H1 (cell line): Measurements from ENCODE around the gene BPGM. TPM values are rescaled to one million over a fixed set of nuclear protein-coding genes. Genes with fewer than 3 reads are reported as not detected.

Source experiments
- BACH1 ChIP-seq: IDR thresholded peaks from 2 replicates; pipeline ENCODE4 v1.6.1; 2012; ENCODE audit warnings: low read length, improper control_type of control experiment
- BRCA1 ChIP-seq: IDR thresholded peaks from 2 replicates; pipeline ENCODE4 v1.6.1; 2012; ENCODE audit warnings: low read depth, low read length, improper control_type of control experiment
- KDM1A ChIP-seq: fragments of 200-600, 300-600 bp; sonication (generic); IDR thresholded peaks from 2 replicates; pipeline ENCODE4 v1.7.1; 2016; ENCODE audit warnings: mild to moderate bottlenecking, low read length, borderline replicate concordance
- PHF8 ChIP-seq: fragments of 200-600 bp; sonication (generic); conservative IDR thresholded peaks from 2 replicates; pipeline ENCODE4 v1.7.1; 2012; ENCODE audit warnings: low read depth, mild to moderate bottlenecking, inconsistent platforms, low read length, moderate library complexity
- SP2 ChIP-seq: IDR thresholded peaks from 2 replicates; pipeline ENCODE4 v1.6.1; 2012; ENCODE audit warnings: mild to moderate bottlenecking, low read length, inconsistent platforms
- SUZ12 ChIP-seq: fragments of 200-600 bp; sonication (generic); IDR thresholded peaks from 2 replicates; pipeline ENCODE4 v1.6.1; 2012; ENCODE audit warnings: mild to moderate bottlenecking, inconsistent platforms, low read length, moderate library complexity, mixed read lengths
- polyA plus RNA-seq, 7 experiments: library from polyadenylated mRNA; depleted of rRNA in 3 of 7; stranded (reverse) in 5 of 7; unstranded in 2 of 7; fragments of >200 nt in 5 of 7; fragments of 200-250 nt in 2 of 7; gene quantifications; 1 replicate in 5 of 7; 2 replicates in 1 of 7; 4 replicates in 1 of 7; pipeline versions ENCODE4 v1.2.1 to v1.2.3, GENCODE V29; 2011 to 2013; ENCODE audit warnings: missing spikeins in 2 of 7, mixed read lengths in 2 of 7
- total RNA-seq: library from RNA; stranded (reverse); fragmentation: NEBNext Ultra II Directional; extraction: Animal tissue kit (Norgen Biotek cat#: 25700); gene quantifications from 2 replicates; pipeline ENCODE4 v1.2.1, GENCODE V29; 2021
- TF ChIP-seq, protein P1 (sequence below): IDR thresholded peaks from 2 replicates; pipeline ENCODE4 v1.6.1; 2012; ENCODE audit warnings: inconsistent platforms
- TF ChIP-seq, protein P2 (sequence below): IDR thresholded peaks from 2 replicates; pipeline ENCODE4 v1.6.1; 2012; ENCODE audit warnings: low read length, inconsistent platforms
- TF ChIP-seq, protein P3 (sequence below), 3 experiments: IDR thresholded peaks; 1 replicate in 2 of 3; 2 replicates in 1 of 3; pipeline versions ENCODE4 v1.5.1 to v1.6.1; 2011; ENCODE audit warnings: low read length in 3 of 3, mild to moderate bottlenecking in 3 of 3, inconsistent platforms in 2 of 3, low read depth in 1 of 3, moderate library complexity in 1 of 3; ENCODE audit not compliant: insufficient read depth in 1 of 3; ENCODE audit errors: control extremely low read depth in 1 of 3

The BPGM gene
- total and polyA plus RNA-seq, 2 of the 8 experiments (the other 6 are each of a cell fraction or from before 2014, with no cell fraction given): 9.7 to 15.3 TPM

GRCh38 chr7:134697205-134697886 is 50.7 kb downstream of the BPGM start (continued):
- no peak for TF ChIP-seq BACH1
- TF ChIP-seq, protein P1, sequence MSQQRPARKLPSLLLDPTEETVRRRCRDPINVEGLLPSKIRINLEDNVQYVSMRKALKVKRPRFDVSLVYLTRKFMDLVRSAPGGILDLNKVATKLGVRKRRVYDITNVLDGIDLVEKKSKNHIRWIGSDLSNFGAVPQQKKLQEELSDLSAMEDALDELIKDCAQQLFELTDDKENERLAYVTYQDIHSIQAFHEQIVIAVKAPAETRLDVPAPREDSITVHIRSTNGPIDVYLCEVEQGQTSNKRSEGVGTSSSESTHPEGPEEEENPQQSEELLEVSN: no peak
- no peak for TF ChIP-seq PHF8
- TF ChIP-seq, protein P2, sequence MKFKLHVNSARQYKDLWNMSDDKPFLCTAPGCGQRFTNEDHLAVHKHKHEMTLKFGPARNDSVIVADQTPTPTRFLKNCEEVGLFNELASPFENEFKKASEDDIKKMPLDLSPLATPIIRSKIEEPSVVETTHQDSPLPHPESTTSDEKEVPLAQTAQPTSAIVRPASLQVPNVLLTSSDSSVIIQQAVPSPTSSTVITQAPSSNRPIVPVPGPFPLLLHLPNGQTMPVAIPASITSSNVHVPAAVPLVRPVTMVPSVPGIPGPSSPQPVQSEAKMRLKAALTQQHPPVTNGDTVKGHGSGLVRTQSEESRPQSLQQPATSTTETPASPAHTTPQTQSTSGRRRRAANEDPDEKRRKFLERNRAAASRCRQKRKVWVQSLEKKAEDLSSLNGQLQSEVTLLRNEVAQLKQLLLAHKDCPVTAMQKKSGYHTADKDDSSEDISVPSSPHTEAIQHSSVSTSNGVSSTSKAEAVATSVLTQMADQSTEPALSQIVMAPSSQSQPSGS: no peak
- TF ChIP-seq KDM1A: no peak
- no peak for TF ChIP-seq SUZ12
- TF ChIP-seq BRCA1: no peak
- TF ChIP-seq SP2: no peak
- TF ChIP-seq, protein P3, sequence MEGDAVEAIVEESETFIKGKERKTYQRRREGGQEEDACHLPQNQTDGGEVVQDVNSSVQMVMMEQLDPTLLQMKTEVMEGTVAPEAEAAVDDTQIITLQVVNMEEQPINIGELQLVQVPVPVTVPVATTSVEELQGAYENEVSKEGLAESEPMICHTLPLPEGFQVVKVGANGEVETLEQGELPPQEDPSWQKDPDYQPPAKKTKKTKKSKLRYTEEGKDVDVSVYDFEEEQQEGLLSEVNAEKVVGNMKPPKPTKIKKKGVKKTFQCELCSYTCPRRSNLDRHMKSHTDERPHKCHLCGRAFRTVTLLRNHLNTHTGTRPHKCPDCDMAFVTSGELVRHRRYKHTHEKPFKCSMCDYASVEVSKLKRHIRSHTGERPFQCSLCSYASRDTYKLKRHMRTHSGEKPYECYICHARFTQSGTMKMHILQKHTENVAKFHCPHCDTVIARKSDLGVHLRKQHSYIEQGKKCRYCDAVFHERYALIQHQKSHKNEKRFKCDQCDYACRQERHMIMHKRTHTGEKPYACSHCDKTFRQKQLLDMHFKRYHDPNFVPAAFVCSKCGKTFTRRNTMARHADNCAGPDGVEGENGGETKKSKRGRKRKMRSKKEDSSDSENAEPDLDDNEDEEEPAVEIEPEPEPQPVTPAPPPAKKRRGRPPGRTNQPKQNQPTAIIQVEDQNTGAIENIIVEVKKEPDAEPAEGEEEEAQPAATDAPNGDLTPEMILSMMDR (IDR thresholded peaks at IDR 0.05; ENCODE audit: control extremely low read depth in 1 of 3, insufficient read depth in 1 of 3, low read depth in 1 of 3, low read length in 3 of 3): no peak
